ENCODE measurements around the gene NKX2-2.
"Not testable (repeated sequence)": the region's sequence is repeated elsewhere in the genome, so short reads cannot be mapped to it uniquely, and the experiment has no call there.

The NKX2-2 gene

GRCh38 chr20:21508230-21509078 lies 5.4 kb downstream of the NKX2-2 start:
- no peak for DNase-seq

DNA sequence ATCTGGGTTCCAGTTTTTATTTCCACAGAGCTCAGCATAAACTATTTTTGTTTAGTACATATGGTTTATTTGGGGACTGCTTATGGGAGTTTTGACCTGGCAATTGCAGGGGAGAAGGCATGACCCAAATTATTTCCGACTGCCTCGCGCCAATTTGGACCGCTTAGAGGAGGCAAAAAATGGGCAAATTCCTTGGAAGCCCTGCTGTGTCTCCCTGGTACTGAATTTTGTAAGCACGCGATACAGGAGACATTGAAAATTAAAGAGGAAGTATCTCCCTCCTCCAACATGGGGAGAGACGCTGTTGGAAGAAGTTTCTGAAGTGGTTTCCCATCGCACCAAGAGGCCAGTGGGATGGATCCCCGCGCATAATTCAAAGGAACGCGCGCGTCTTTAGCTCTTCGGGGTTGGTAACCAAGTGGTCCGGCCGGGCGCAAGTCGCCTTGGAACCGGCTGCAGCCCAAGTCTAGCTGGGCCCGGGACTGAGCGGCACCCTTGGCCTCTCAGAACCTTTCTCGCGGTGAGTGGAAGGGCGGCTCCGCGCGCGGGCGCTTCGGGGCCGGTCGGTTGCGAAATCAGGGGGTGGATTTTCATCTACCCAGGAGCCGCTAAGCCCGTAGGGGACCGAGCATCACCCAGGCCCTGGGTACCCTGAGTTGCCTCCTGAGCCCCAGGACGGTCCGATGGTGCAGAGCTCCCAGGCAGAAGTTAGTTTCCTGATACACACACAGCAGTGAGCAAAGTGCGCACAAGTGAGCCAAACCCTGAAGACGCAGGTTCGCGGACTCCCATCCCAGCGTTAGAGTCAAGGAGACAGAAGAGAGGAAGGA lies 6.2 kb downstream of the NKX2-2 start:
- DNase-seq: no peak

DNA sequence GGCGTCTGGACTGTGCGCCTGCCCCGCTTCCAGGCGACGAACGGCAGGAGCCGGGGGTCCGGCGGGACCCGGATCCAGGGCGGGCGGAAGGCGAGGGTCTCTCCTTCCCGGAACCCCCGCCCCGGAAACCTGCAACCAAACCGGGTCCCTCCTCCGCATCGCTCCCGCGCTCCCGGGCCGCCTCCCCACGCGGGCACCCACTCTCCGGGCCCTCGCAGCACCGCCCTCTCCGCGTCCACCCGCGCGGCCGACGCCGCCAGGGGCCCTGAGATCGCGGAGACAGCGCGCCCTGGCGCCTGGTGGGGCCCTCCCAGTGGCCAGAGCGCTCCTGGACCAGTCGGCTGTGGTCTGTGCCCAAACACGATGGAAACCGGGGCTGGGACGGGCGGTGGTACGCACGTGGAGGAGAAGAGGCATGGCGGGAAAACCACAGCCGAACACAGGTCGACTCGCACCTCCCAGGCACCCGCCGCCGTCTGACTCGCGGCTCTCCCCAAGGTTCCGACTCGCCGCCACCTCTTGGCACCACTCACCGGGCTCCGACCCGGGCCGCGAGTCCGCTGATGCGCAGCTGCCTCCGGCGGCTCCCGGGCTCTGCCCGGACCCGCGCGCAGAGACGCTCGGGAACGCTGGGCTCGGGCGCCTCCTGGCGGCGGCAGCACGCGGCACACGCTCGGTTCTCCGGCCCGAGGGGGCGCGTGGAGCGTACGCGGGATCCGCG lies 7.9 kb downstream of the NKX2-2 start:
- peak; percentile 68 for DNase-seq

- peak; percentile 85 for DNase-seq
Measured at GRCh38 chr20:21505161-21505809, 8.6 kb downstream of the NKX2-2 start.

GRCh38 chr20:21504323-21504722 lies 9.5 kb downstream of the NKX2-2 start:
- DNase-seq: no peak

- DNase-seq: no peak
Measured at GRCh38 chr20:21503345-21503744, 10.5 kb downstream of the NKX2-2 start.

GRCh38 chr20:21501184-21501583 lies 12.7 kb downstream of the NKX2-2 start:
- DNase-seq: no peak

DNA sequence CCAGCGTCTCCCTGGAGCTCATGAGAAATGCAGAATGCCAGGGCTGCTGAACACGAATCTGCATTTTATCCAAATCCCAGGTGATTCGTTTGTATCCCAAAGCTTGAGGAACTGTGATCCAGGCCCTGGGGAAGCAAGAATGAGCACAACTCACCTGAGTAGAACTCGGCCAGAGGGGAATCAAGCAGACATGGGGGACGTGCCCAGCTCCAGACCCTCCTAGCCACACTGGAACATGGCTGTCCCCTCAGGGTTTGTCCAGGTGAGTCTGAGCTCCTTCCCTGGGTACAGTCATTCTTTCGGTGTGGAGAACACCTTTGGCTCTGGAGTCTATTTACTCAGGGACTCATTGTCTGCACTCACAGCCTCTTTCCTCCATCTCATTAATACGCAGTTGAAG lies 13.3 kb downstream of the NKX2-2 start:
- DNase-seq: no peak

- DNase-seq: no peak
Measured at GRCh38 chr20:21499641-21500040, 14.2 kb downstream of the NKX2-2 start.

DNA sequence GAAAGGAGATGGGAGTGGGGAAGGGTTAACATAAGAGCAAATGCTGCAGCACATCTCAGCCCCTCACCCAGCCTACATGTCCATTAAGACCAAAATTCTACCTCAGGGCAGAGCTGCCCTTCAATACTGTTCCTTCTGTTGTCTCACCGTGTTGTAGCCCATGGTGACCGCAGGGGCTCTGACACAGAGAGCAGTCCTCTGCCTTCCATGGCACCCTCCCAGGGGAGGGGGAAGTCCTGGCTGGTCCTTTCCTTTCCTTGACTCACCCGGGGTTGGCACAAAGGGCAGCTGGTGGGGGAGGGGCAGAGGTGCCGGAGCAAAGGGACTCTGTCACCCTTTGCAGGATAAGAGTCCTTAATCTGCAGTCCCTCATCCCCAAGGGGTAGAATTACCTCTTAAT lies 15.2 kb downstream of the NKX2-2 start:
- DNase-seq: no peak

- DNase-seq: no peak
Measured at GRCh38 chr20:21498195-21498594, 15.7 kb downstream of the NKX2-2 start.

DNA sequence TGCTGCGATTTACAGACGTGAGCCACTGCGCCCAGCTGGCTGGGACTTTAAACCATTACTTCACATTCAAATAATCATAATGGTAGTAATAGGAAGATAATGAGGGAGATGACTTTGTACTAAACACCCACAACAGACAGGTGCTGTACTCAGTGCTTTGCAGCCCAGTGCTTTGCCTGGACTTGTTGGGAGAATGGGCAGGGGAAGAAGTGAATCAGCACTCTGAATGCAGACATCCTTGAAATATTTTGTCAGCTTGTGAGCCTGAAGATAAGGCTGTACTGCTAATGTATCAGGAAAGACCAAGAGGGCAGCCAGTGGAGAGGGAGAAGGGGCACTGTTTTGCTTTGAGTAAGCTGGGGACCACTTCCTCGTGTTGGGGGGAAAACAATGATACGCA lies 17.4 kb downstream of the NKX2-2 start:
- DNase-seq: no peak

DNA sequence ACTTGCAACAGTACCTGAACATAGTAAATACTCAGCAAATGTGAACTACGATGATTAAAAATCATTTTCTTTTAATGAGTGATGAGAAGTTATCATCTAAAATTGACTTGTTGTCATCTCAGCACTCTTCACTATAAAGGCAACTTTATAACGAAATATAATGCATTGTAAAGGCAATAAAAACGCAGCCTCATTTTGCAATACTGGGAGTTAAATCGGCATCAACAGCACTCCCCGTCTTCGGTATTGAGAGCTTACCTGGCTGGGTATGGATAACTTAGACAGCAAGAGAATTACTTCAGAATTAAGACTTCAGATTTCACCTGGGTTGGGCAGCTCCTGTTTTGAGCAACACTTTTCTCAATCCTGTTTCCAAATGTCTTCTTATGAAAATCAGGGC lies 20.8 kb downstream of the NKX2-2 start:
- no peak for DNase-seq

DNA sequence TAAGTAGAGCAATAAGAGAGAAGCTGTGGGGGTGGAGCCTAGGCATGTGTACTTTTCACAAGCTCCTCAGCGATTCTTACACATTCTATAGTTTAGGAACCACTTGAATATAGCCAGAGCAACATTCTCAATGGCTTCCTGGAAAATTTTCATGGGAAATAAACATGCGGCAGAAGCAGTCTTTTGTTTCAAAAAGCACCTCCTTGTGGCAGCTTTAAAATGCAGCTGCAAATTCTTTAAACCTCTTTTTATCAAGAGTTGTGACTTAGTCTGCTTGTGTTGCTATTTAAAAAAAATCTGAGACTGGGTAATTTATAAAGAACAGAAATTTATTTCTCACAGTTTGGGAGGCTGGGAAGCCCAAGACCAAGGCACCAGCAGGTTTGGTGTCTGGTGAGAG lies 23.8 kb downstream of the NKX2-2 start:
- DNase-seq: no peak

- DNase-seq: not testable (repeated sequence)
Measured at GRCh38 chr20:21480144-21480543, 33.7 kb downstream of the NKX2-2 start.

DNA sequence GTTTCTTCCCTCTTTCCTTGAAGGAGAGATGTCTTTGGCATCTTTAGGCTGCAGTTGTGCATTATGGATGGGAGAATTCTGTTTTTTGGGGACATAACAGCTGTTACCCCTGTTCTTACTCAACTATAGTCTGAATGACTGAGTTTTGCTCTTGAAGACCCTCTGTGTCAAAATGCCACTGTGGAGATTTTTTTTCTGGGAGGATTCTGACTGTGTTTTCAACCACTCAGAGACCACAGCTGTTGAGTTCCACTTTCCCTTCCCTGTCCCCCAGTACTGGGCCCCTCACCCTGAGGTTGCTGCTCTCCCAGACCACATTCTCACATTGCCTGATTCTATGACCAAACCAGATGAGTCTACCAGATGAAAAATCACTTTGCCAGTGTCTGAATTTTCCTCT lies 48.1 kb downstream of the NKX2-2 start:
- no peak for DNase-seq

DNA sequence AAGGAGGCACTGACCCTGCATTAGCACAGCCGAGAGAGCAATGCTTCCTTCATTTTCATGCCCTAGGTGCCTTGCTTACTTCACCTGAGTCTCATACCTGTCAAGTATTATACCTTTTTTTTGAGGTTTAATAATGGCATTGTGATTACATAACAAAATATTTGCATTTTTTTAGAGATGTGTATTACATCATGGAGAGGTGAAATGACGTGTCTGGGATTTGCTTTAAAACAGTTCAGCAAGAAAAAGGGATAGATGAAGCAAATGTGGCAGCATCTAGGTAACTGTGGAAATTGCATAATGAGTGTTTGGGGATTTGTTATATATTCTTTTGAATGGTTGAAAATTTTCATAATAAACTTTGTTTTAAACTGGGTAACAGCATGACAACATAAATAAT lies 48.9 kb downstream of the NKX2-2 start:
- no peak for DNase-seq

Measured in stimulated activated CD4-positive, alpha-beta T cell treated with anti-CD3 and anti-CD28 coated beads, Interleukin-4, amount 100 ng/mL, for 24 hours (primary cell).